ENCODE measurements around the gene MAPK13.

Gene MAPK13

DNA sequence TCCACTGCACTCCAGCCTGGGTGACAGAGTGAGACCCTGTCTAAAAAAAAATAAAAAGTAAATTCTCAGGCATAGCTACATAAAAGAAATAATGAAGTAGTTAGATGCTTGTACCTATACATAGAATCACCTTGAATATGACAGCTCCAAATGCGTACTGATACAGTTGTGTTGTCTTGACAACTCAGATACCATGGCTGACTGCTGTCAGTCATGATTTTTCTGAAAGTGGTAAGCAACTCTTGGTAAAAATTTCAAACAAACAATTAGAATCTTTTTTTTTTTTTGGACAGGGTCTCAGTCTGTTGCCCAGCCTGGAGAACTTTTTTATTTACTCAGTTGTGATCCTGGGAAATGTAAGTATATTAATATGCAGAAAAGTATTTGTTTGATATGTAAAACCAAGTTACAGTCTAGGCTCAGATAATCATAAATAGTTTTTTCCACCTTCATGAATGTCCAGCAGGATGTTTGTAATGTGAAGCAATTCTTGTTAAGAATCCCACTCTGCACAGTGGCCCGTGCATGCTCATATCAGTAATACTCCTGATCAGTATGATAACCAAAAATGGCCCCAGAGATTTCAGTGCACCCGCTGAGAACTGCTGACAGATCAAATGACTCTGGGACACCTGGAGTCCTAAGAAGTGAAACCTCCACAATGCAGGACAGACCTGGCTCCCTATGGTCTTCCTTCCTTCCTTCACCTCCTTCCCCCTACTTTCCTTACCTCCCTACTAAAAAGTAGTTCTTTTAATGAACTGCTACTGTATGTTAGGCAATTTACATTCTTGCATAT, 14.0 kb upstream of the MAPK13 start:
- peaks cover 16% of the 10 kb centered on the region for H3K4me1 ChIP-seq (ENCODE audit: insufficient read depth, low read length)
- H3K9ac ChIP-seq (ENCODE audit: low read depth, low read length), result no peak overlapping the region
- H3K27ac ChIP-seq (ENCODE audit: low read length), result no peak overlapping the region
- no peaks in the 10 kb centered on the region for H3K9me3 ChIP-seq (ENCODE audit: insufficient read depth, low read depth, low read length)
- no peak overlapping the region for H3K4me3 ChIP-seq (ENCODE audit: low read length)
- no peaks in the 10 kb centered on the region for H3K36me3 ChIP-seq (ENCODE audit: insufficient read depth, low read depth, low read length)
- H3K27me3 ChIP-seq (ENCODE audit: insufficient read depth, low read length), result no peaks in the 10 kb centered on the region

DNA sequence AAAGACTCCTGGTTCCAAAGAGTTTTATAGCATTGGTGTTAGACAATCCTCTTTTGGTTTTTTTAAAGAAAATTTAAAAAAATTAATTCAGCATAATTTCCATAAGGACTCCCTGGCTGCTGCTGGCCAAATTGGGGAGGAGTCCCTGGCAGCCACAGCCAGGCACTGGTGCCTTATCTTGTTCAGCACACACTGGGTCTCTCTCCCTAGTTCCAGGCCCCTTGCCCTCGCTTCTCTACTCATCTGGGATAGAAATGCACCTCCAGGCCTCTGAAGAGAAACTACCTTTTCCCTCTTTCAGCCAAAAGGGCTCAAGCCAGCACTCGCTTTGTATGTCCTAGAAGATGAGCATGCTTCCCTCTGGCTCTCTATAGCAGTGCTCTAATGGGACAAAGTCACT, 13.4 kb upstream of the MAPK13 start:
- Histone ChIP-seq H3K9ac (ENCODE audit: low read depth, low read length) (no peak overlapping the region), H3K27me3 (ENCODE audit: insufficient read depth, low read length) (no peaks in the 10 kb centered on the region), H3K4me1 (ENCODE audit: insufficient read depth, low read length) (peaks cover 17% of the 10 kb centered on the region), H3K9me3 (ENCODE audit: insufficient read depth, low read depth, low read length) (no peaks in the 10 kb centered on the region), H3K27ac (ENCODE audit: low read length) (no peak overlapping the region), H3K4me3 (ENCODE audit: low read length) (no peak overlapping the region), H3K36me3 (ENCODE audit: insufficient read depth, low read depth, low read length) (no peaks in the 10 kb centered on the region)

DNA sequence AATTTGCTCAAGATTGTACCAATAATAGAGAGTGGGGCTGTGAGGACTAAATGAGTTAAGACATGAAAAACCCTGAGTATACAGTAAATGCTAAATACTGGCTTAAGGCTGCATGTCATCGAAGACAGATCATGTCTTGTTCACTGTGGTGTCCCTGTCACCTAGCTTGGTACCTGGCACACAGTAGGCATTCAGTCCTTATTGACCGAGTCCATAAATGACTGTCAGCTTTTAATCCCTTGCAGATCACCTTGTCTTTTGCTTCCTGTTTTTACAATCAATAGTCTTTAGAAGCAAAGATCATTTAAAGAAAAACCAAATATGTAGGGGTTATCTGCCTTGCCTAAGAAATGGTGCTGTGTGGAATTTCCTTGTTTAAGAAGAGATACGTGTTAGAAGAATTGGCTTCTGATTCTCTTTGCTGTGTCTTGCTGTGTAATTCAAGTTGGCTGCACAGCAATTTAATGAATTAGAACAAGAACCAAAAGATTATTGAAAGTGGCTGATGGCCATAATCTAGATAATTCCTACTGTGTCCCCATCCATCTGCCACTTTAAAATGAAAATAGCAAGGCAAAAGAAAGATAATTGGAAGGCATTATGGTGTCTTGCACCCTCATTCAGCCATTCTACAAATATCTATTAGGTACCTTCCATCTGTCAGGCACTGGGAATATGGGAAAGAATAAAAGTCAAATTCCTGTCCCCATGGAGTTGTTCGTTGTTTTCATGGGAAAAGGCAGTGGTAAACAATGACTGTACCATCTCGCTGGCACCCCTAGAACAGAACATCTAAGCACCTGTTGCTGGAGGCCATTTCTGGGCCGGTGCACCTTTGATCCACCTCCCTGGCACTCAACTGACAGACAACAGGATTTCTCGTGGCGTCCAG, 12.4 kb upstream of the MAPK13 start:
- Histone ChIP-seq H3K27ac (ENCODE audit: low read length) (no peak overlapping the region), H3K9me3 (ENCODE audit: insufficient read depth, low read depth, low read length) (no peaks in the 10 kb centered on the region), H3K36me3 (ENCODE audit: insufficient read depth, low read depth, low read length) (no peaks in the 10 kb centered on the region), H3K4me1 (ENCODE audit: insufficient read depth, low read length) (peaks cover 17% of the 10 kb centered on the region), H3K4me3 (ENCODE audit: low read length) (no peak overlapping the region), H3K9ac (ENCODE audit: low read depth, low read length) (no peak overlapping the region), H3K27me3 (ENCODE audit: insufficient read depth, low read length) (no peaks in the 10 kb centered on the region)

- peaks cover 17% of the 10 kb centered on the region for H3K4me1 ChIP-seq (ENCODE audit: insufficient read depth, low read length)
These were observed 11.7 kb upstream of the MAPK13 start for GRCh38 chr6:36118550-36119107.

GRCh38 chr6:36119209-36119608, 11.1 kb upstream of the MAPK13 start:
- H3K27ac ChIP-seq (ENCODE audit: low read length), result no peak overlapping the region
- H3K4me3 ChIP-seq (ENCODE audit: low read length), result no peak overlapping the region
- no peak overlapping the region for H3K9ac ChIP-seq (ENCODE audit: low read depth, low read length)
- H3K9me3 ChIP-seq (ENCODE audit: insufficient read depth, low read depth, low read length), result no peaks in the 10 kb centered on the region
- no peaks in the 10 kb centered on the region for H3K36me3 ChIP-seq (ENCODE audit: insufficient read depth, low read depth, low read length)
- no peaks in the 10 kb centered on the region for H3K27me3 ChIP-seq (ENCODE audit: insufficient read depth, low read length)
- peaks cover 17% of the 10 kb centered on the region for H3K4me1 ChIP-seq (ENCODE audit: insufficient read depth, low read length)

More at GRCh38 chr6:36118550-36119107, 11.7 kb upstream of the MAPK13 start:
- Histone ChIP-seq H3K27ac (ENCODE audit: low read length) (no peak overlapping the region), H3K9me3 (ENCODE audit: insufficient read depth, low read depth, low read length) (no peaks in the 10 kb centered on the region), H3K27me3 (ENCODE audit: insufficient read depth, low read length) (no peaks in the 10 kb centered on the region), H3K4me3 (ENCODE audit: low read length) (no peak overlapping the region), H3K9ac (ENCODE audit: low read depth, low read length) (no peak overlapping the region), H3K36me3 (ENCODE audit: insufficient read depth, low read depth, low read length) (no peaks in the 10 kb centered on the region)

- H3K27ac ChIP-seq (ENCODE audit: low read length), result no peak overlapping the region
- H3K9ac ChIP-seq (ENCODE audit: low read depth, low read length), result no peak overlapping the region
- H3K4me1 ChIP-seq (ENCODE audit: insufficient read depth, low read length), result peaks cover 17% of the 10 kb centered on the region
- no peaks in the 10 kb centered on the region for H3K27me3 ChIP-seq (ENCODE audit: insufficient read depth, low read length)
- no peaks in the 10 kb centered on the region for H3K36me3 ChIP-seq (ENCODE audit: insufficient read depth, low read depth, low read length)
- no peaks in the 10 kb centered on the region for H3K9me3 ChIP-seq (ENCODE audit: insufficient read depth, low read depth, low read length)
- H3K4me3 ChIP-seq (ENCODE audit: low read length), result no peak overlapping the region
These were observed 10.3 kb upstream of the MAPK13 start for GRCh38 chr6:36120018-36120417.

- Histone ChIP-seq H3K9me3 (ENCODE audit: insufficient read depth, low read depth, low read length) (no peaks in the 10 kb centered on the region), H3K36me3 (ENCODE audit: insufficient read depth, low read depth, low read length) (no peaks in the 10 kb centered on the region), H3K4me3 (ENCODE audit: low read length) (no peak overlapping the region), H3K27ac (ENCODE audit: low read length) (no peak overlapping the region), H3K4me1 (ENCODE audit: insufficient read depth, low read length) (peaks cover 17% of the 10 kb centered on the region), H3K27me3 (ENCODE audit: insufficient read depth, low read length) (no peaks in the 10 kb centered on the region), H3K9ac (ENCODE audit: low read depth, low read length) (no peak overlapping the region)
These were observed 9.8 kb upstream of the MAPK13 start for GRCh38 chr6:36120539-36120938.

DNA sequence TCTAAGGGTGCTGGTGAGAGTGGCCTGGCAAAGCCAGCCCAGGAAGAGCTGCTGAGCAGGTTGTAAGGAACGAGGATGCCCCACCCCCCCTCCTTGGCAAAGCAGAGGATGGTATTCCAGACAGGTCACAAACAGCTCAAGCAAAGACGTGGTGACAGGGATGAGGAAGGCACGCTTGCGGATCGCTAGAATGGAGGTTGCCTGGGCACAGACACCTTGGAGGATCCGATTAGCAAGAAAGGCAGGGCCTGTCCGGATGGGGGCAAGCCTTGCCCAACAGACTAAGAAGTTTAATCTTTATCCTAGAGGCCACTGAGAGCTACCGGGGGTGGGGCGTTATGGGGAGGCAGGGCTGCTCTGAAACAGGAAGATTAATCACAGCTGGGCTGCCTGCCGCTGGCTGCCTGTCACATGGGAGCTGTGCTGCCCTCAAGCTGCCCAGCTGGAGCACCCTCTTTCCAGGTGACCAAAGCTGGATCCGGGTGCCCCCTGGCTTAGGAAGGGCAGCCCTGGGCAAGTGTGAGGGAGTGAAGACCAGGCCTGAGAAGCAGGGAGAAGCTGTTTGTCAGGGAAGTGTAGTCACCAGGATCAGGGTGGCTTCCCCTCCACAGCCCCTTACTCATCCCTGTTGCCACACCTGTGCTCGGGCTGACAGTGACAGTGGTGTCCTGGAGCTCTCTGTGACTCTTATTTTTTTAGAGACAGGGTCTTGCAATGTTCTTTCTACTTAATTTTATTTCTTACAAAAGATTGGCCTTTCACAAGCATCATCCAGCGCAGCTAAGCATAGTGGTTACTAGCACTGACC, 9.1 kb upstream of the MAPK13 start:
- Histone ChIP-seq H3K27ac (ENCODE audit: low read length) (no peak overlapping the region), H3K36me3 (ENCODE audit: insufficient read depth, low read depth, low read length) (no peaks in the 10 kb centered on the region), H3K9me3 (ENCODE audit: insufficient read depth, low read depth, low read length) (no peaks in the 10 kb centered on the region), H3K9ac (ENCODE audit: low read depth, low read length) (no peak overlapping the region; the same call in 1 of the 2 replicates), H3K4me3 (ENCODE audit: low read length) (no peak overlapping the region), H3K4me1 (ENCODE audit: insufficient read depth, low read length) (peaks cover 15% of the 10 kb centered on the region), H3K27me3 (ENCODE audit: insufficient read depth, low read length) (no peaks in the 10 kb centered on the region)

DNA sequence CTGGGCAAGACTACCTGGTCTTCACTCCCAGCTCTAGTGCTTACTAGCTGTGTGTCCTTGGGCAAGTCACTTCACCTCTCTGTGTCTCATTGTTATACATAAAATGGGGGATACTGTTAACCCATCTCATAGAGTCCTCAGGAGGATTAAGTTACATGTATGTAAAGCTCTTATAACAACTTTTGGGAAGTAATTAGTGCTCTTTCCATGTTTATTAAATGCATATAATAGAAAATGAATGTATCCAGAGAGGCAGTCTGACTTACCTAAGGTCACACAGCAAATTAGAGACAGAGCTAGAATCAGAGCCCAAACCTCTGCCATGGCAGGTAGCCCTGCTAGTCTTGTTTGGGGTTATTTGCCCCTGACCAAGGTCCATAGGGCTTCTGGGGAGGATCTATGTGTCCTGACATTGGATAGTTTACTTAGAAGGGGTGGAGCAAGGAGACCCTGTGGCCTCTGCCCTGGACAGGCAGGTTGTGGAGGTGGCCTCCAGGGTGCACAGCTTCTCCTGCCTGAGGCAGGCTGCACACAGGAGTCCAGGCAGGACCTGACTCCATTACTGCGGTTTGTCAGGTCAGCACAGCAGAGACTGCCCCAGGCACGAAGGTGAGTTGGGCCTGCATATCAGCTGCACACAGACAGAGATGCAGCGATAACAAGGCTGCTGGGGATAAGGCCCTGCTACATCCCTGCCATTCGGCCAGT, 8.4 kb upstream of the MAPK13 start:
- H3K36me3 ChIP-seq (ENCODE audit: insufficient read depth, low read depth, low read length), result no peaks in the 10 kb centered on the region
- no peaks in the 10 kb centered on the region for H3K9me3 ChIP-seq (ENCODE audit: insufficient read depth, low read depth, low read length)
- no peaks in the 10 kb centered on the region for H3K27me3 ChIP-seq (ENCODE audit: insufficient read depth, low read length)
- no peak overlapping the region for H3K4me3 ChIP-seq (ENCODE audit: low read length)
- H3K9ac ChIP-seq (ENCODE audit: low read depth, low read length), result no peak overlapping the region
- H3K27ac ChIP-seq (ENCODE audit: low read length), result no peak overlapping the region
- H3K4me1 ChIP-seq (ENCODE audit: insufficient read depth, low read length), result peaks cover 9% of the 10 kb centered on the region

DNA sequence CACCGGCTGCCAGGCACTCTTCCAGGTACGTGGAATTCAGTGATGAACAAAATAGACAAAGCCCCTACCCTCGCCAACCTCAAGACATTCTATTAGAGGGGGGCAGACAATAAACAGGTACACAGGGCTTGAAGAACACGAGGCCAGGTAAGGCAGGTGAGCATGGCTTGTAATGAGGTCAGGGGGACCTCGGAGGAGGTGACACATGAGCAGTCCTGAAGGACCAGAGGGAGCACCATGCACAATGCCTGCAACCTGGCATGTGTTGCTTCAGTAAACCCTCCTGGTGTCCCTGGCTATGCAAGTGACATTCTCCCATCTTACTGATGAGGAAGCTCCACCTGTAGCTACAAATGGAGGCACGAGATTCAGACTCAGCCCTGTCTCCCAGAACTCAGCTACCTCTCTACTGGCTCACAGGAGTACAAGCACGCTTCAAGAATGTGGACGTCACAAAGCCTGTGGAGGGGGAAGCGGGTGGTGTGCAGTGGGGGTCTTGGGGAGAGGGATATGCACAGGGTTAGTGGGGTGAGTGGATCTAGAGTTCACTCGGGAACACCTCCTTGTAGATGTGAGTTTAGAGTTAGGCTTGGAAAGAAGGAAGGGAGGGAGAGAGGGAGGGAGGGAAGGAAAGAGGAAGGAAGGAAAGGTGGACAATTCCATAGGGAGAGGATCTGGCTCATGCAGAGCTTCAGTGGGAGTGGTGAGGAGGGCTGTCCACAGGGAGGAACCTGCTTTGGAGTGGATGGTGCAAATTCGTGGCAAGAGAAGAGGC, 7.6 kb upstream of the MAPK13 start:
- Histone ChIP-seq H3K27ac (ENCODE audit: low read length) (no peak overlapping the region), H3K9ac (ENCODE audit: low read depth, low read length) (no peak overlapping the region), H3K27me3 (ENCODE audit: insufficient read depth, low read length) (no peaks in the 10 kb centered on the region), H3K4me1 (ENCODE audit: insufficient read depth, low read length) (peaks cover 9% of the 10 kb centered on the region), H3K4me3 (ENCODE audit: low read length) (no peak overlapping the region), H3K9me3 (ENCODE audit: insufficient read depth, low read depth, low read length) (no peaks in the 10 kb centered on the region), H3K36me3 (ENCODE audit: insufficient read depth, low read depth, low read length) (no peaks in the 10 kb centered on the region)

Data from iPS-20b (cell line).